Measurements from ENCODE around the gene NELFB.

Gene NELFB

GRCh38 chr9:137305060-137305797, 50.1 kb downstream of the NELFB start:
- peak; percentile 60 for DNase-seq

GRCh38 chr9:137305798-137306065, 50.6 kb downstream of the NELFB start:
- no peak for DNase-seq

GRCh38 chr9:137306066-137306849, 51.1 kb downstream of the NELFB start:
- no peak for DNase-seq

GRCh38 chr9:137306850-137307254, 51.7 kb downstream of the NELFB start:
- DNase-seq = no peak

GRCh38 chr9:137307255-137308056, 52.3 kb downstream of the NELFB start:
- no peak for DNase-seq

GRCh38 chr9:137308057-137308619, 53.0 kb downstream of the NELFB start:
- no peak for DNase-seq

GRCh38 chr9:137309368-137310188, 54.5 kb downstream of the NELFB start:
- no peak for DNase-seq

GRCh38 chr9:137310189-137311052, 55.3 kb downstream of the NELFB start:
- DNase-seq = no peak

- DNase-seq = peak; percentile 28
Observed at GRCh38 chr9:137311171-137311985, 56.3 kb downstream of the NELFB start.

- DNase-seq = no peak
Observed at GRCh38 chr9:137311986-137312851, 57.1 kb downstream of the NELFB start.

- no peak for DNase-seq
Observed at GRCh38 chr9:137312852-137313325, 57.8 kb downstream of the NELFB start.

GRCh38 chr9:137313326-137313936, 58.3 kb downstream of the NELFB start:
- DNase-seq = no peak

- DNase-seq = no peak
Observed at GRCh38 chr9:137313956-137314560, 58.9 kb downstream of the NELFB start.

- no peak for DNase-seq
Observed at GRCh38 chr9:137314561-137315560, 59.7 kb downstream of the NELFB start.

- no peak for DNase-seq
Observed at GRCh38 chr9:137315581-137316011, 60.5 kb downstream of the NELFB start.

GRCh38 chr9:137316012-137316981, 61.2 kb downstream of the NELFB start:
- DNase-seq = no peak

Data from CD4-positive, alpha-beta T cell treated with Interleukin-21 for 1 hour (primary cell).